ENCODE measurements around the gene WDR35.

The WDR35 gene

DNA sequence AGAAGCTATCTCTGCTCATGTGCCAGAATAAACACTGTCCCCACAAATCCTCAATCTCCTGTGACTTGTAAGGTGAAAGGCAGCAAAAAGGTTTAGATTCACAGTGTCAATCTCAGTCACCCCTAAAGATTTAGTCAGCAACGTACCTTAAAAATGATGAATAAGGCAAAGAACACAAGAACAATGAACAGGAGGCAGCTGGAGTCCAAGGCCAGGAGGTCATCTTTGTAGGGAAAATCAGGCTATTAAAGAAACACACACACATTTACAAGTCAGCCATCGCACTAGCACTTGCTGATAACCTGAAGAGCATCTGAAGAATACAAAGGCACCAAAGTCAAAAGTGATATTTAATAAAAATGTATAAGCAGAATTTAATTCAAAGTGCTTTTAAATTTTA lies 44.9 kb upstream of the WDR35 start:
- no peak overlapping the region for H3K9ac ChIP-seq (ENCODE audit: low read length)
- TF ChIP-seq EZH2phosphoT487 (IDR thresholded peaks at IDR 0.05; ENCODE audit: low read length) (no peak), EZH2 (optimal IDR thresholded peaks at IDR 0.05; ENCODE audit: low read depth, low read length) (no peak)
- TF ChIP-seq, protein P1, sequence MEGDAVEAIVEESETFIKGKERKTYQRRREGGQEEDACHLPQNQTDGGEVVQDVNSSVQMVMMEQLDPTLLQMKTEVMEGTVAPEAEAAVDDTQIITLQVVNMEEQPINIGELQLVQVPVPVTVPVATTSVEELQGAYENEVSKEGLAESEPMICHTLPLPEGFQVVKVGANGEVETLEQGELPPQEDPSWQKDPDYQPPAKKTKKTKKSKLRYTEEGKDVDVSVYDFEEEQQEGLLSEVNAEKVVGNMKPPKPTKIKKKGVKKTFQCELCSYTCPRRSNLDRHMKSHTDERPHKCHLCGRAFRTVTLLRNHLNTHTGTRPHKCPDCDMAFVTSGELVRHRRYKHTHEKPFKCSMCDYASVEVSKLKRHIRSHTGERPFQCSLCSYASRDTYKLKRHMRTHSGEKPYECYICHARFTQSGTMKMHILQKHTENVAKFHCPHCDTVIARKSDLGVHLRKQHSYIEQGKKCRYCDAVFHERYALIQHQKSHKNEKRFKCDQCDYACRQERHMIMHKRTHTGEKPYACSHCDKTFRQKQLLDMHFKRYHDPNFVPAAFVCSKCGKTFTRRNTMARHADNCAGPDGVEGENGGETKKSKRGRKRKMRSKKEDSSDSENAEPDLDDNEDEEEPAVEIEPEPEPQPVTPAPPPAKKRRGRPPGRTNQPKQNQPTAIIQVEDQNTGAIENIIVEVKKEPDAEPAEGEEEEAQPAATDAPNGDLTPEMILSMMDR (IDR thresholded peaks at IDR 0.05; ENCODE audit: low read length): no peak
- no peaks in the 10 kb centered on the region; the same call in 1 of the 2 replicates for H3K79me2 ChIP-seq (ENCODE audit: low read length)
- no peak overlapping the region for H3K4me3 ChIP-seq (ENCODE audit: low read length)
- no peaks in the 10 kb centered on the region for H3K27me3 ChIP-seq (replicated peaks; ENCODE audit: insufficient read depth, low read length)
- H3K27ac ChIP-seq (ENCODE audit: low read length): no peak overlapping the region
- H3K4me1 ChIP-seq (ENCODE audit: low read length): no peaks in the 10 kb centered on the region
- no peak overlapping the region for H3K4me2 ChIP-seq (ENCODE audit: low read depth, low read length)
- H4K20me1 ChIP-seq (ENCODE audit: insufficient read depth, low read length): no peaks in the 10 kb centered on the region
- DNase-seq: no peak
- no peaks in the 10 kb centered on the region for H3K9me3 ChIP-seq (replicated peaks; ENCODE audit: insufficient read depth, low read length)
- H3K36me3 ChIP-seq (replicated peaks; ENCODE audit: insufficient read depth, low read length): peaks cover 5% of the 10 kb centered on the region
- no peaks in the 10 kb centered on the region for H3K9me2 ChIP-seq (replicated peaks; ENCODE audit: insufficient read depth, low read length)
- no peaks in the 10 kb centered on the region for H3F3A ChIP-seq (ENCODE audit: insufficient read depth, low read length)
- H2AFZ ChIP-seq (ENCODE audit: low read length): no peak overlapping the region

DNA sequence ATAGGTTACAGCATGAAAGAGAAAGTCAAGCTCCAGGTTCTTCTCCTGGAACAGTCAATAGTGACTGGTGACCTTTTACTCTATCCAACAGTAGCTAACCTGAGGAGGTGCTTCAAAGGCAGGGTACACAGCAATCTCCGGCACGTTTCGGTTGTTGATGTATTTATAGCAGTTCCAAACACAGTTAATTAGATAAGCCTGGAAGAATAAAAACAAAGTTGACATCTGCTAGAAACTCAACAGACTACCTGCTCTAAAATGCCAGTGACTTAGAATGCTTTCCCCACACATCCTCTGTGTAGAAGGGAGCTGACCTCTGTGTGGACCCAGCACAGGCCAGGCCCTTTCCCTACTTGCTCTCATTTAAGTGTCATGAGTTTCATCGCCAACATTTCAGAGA lies 44.3 kb upstream of the WDR35 start:
- no peak for DNase-seq
- Histone ChIP-seq H3K27ac (ENCODE audit: low read length) (no peak overlapping the region), H4K20me1 (ENCODE audit: insufficient read depth, low read length) (no peaks in the 10 kb centered on the region), H3K4me1 (ENCODE audit: low read length) (no peaks in the 10 kb centered on the region), H3K9me3 (replicated peaks; ENCODE audit: insufficient read depth, low read length) (no peaks in the 10 kb centered on the region), H3K9me2 (replicated peaks; ENCODE audit: insufficient read depth, low read length) (no peaks in the 10 kb centered on the region), H2AFZ (ENCODE audit: low read length) (no peak overlapping the region), H3F3A (ENCODE audit: insufficient read depth, low read length) (no peaks in the 10 kb centered on the region), H3K4me2 (ENCODE audit: low read depth, low read length) (no peak overlapping the region), H3K36me3 (replicated peaks; ENCODE audit: insufficient read depth, low read length) (peaks cover 5% of the 10 kb centered on the region), H3K79me2 (ENCODE audit: low read length) (no peaks in the 10 kb centered on the region; the same call in 1 of the 2 replicates), H3K9ac (ENCODE audit: low read length) (no peak overlapping the region), H3K4me3 (ENCODE audit: low read length) (no peak overlapping the region), H3K27me3 (replicated peaks; ENCODE audit: insufficient read depth, low read length) (no peaks in the 10 kb centered on the region)
- TF ChIP-seq, protein P1 (IDR thresholded peaks at IDR 0.05; ENCODE audit: low read length): no peak
- TF ChIP-seq EZH2phosphoT487 (IDR thresholded peaks at IDR 0.05; ENCODE audit: low read length): no peak
- no peak for TF ChIP-seq EZH2 (optimal IDR thresholded peaks at IDR 0.05; ENCODE audit: low read depth, low read length)

- Histone ChIP-seq H4K20me1 (ENCODE audit: insufficient read depth, low read length) (no peaks in the 10 kb centered on the region), H3K4me1 (ENCODE audit: low read length) (no peaks in the 10 kb centered on the region), H3K27me3 (replicated peaks; ENCODE audit: insufficient read depth, low read length) (no peaks in the 10 kb centered on the region), H3K9ac (ENCODE audit: low read length) (no peak overlapping the region), H3F3A (ENCODE audit: insufficient read depth, low read length) (no peaks in the 10 kb centered on the region), H3K27ac (ENCODE audit: low read length) (no peak overlapping the region), H3K79me2 (ENCODE audit: low read length) (no peaks in the 10 kb centered on the region), H3K4me2 (ENCODE audit: low read depth, low read length) (no peak overlapping the region), H3K36me3 (replicated peaks; ENCODE audit: insufficient read depth, low read length) (peaks cover 9% of the 10 kb centered on the region), H3K9me2 (replicated peaks; ENCODE audit: insufficient read depth, low read length) (no peaks in the 10 kb centered on the region), H2AFZ (ENCODE audit: low read length) (no peak overlapping the region), H3K4me3 (ENCODE audit: low read length) (no peak overlapping the region), H3K9me3 (replicated peaks; ENCODE audit: insufficient read depth, low read length) (no peaks in the 10 kb centered on the region)
- no peak for DNase-seq
- TF ChIP-seq, protein P1 (IDR thresholded peaks at IDR 0.05; ENCODE audit: low read length): no peak
- TF ChIP-seq EZH2 (optimal IDR thresholded peaks at IDR 0.05; ENCODE audit: low read depth, low read length) (no peak), EZH2phosphoT487 (IDR thresholded peaks at IDR 0.05; ENCODE audit: low read length) (no peak)
Measured at GRCh38 chr2:20033322-20033721, 43.4 kb upstream of the WDR35 start.

Measured in MM.1S (cell line).